PC-9 (cell line): ENCODE data around the gene AKAIN1.

Experiments used
- EZH2 ChIP-seq: fragments of 200-600 bp; sonication (generic); IDR thresholded peaks from 2 replicates; pipeline ENCODE4 v1.8.0; 2017; ENCODE audit warnings: antibody characterized with exemption, low read depth
- TF ChIP-seq, protein P1 (sequence below): fragments of 200-600 bp; sonication (generic); conservative IDR thresholded peaks from 2 replicates; pipeline ENCODE4 v1.6.1; 2017; ENCODE audit warnings: mixed run types, antibody characterized with exemption, mild to moderate bottlenecking, moderate library complexity

GRCh38 chr18:5103693-5104092, 93.4 kb downstream of the AKAIN1 start:
- TF ChIP-seq, protein P1, sequence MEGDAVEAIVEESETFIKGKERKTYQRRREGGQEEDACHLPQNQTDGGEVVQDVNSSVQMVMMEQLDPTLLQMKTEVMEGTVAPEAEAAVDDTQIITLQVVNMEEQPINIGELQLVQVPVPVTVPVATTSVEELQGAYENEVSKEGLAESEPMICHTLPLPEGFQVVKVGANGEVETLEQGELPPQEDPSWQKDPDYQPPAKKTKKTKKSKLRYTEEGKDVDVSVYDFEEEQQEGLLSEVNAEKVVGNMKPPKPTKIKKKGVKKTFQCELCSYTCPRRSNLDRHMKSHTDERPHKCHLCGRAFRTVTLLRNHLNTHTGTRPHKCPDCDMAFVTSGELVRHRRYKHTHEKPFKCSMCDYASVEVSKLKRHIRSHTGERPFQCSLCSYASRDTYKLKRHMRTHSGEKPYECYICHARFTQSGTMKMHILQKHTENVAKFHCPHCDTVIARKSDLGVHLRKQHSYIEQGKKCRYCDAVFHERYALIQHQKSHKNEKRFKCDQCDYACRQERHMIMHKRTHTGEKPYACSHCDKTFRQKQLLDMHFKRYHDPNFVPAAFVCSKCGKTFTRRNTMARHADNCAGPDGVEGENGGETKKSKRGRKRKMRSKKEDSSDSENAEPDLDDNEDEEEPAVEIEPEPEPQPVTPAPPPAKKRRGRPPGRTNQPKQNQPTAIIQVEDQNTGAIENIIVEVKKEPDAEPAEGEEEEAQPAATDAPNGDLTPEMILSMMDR, result no peak
- no peak for TF ChIP-seq EZH2
